Activated CD4-positive, alpha-beta T cell treated with anti-CD3 and anti-CD28 coated beads, Interleukin-10, Interleukin-2, amounts not matched to agents 100 ng/mL and 50 ng/mL, durations not matched to agents 16 hours and 8 hours (primary cell): ENCODE results near the gene RPL10A.

Experiments
- DNase-seq: peaks from one replicate; pipeline ENCODE4 v3.0.0-alpha.2; 2020

The RPL10A gene

DNA sequence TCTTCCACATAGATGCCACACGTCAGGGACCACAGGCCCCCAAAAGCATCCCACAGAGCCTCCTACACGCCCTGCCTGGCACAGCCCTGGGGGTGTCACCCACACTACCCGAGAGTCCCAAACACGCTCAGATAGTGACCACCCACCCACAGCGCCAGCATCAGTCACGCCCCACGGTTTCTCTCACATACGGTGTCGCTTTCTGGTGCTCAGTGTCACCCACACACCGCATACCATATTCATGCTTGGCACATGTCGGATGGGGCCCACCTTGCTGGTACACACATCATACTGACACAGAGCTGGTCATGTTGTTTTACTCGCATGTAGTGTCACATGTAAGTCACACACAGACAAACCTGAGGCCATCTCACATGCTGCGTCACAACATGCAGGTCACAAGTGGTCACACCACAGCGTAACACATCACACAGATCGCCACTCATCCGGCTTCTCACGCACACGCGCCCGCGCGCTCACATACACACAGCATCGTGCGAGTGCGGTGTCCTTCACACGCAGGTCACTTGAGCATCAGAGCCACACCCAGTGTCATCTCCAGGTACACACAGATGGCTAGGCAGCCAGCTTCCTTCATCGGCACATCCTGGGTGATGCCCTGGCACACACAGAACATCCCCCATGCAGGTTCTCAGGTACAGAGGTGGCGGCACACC, 25.2 kb downstream of the RPL10A start:
- DNase-seq, result no peak

DNA sequence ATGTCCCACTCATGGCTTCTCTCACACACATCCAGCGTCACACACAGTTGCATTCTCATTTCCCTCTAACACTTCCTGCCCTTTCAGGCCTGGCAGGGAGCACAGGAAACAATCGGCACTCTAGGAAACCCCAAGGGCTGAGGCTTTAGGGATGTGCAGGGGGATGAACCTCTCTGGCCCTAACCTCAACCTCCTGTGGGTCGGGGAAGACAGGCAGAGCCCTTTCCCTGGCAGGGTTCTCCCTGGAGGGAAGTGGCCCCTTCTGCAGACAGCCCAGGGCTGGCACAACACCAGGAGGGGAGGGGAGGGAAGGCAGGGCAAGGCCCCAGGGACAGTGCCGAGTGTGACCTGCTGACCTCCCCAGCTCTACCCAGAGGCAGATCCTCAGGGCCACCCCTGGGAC, 26.0 kb downstream of the RPL10A start:
- no peak for DNase-seq

GRCh38 chr6:35495258-35496035, 27.2 kb downstream of the RPL10A start:
- DNase-seq, result no peak

GRCh38 chr6:35496036-35496840, 28.0 kb downstream of the RPL10A start:
- DNase-seq, result no peak

DNA sequence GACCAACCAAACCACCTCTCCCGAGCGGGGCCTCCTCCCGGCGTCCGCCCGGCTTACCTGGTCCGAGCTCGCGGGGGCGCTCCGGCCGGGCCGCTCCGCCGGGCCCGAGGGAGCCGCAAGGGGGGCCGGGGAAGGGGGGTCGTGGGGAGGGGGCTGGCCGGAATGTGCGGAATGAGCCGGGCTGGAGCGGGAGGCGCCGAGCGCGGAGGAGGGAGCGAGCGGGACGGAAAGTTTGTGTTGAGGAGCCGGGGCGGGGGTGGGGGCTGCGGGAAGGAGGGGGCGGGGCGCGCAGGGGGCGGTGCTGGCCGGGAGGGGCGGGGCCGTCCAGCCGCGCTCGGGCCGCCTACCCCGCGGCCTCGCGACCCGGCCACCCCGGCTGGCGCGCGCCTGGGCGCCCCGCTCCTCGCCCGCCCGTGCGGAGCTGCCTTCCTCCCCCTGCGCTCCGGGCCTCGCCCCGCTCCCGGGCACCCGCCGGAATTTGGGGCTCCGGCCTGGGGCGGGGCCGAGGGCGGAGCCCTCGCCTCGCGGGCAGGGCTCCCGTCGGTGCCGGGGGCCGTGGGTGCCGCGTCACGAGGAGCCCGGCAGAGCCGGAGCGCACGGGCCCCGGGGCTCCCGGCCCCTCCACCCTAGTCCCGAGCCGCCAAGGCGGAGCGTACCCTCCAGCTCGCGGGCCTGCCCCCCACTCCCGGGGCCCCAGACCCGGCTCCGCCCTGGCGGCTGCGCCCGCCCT, 28.8 kb downstream of the RPL10A start, which contains the start of gene TEAD3:
Gene TEAD3 (minus strand): TSS at position 239 of the 730 bp plus-strand sequence.
- DNase-seq, result peak; percentile 30

GRCh38 chr6:35497571-35498421, 29.6 kb downstream of the RPL10A start:
- peak; percentile 21 for DNase-seq

- no peak for DNase-seq
Measured at GRCh38 chr6:35498422-35499067, 30.3 kb downstream of the RPL10A start.

- DNase-seq, result no peak
Measured at GRCh38 chr6:35499372-35499771, 31.2 kb downstream of the RPL10A start.

- DNase-seq, result no peak
Measured at GRCh38 chr6:35500782-35501181, 32.6 kb downstream of the RPL10A start.

GRCh38 chr6:35501784-35502183, 33.6 kb downstream of the RPL10A start:
- DNase-seq, result no peak

DNA sequence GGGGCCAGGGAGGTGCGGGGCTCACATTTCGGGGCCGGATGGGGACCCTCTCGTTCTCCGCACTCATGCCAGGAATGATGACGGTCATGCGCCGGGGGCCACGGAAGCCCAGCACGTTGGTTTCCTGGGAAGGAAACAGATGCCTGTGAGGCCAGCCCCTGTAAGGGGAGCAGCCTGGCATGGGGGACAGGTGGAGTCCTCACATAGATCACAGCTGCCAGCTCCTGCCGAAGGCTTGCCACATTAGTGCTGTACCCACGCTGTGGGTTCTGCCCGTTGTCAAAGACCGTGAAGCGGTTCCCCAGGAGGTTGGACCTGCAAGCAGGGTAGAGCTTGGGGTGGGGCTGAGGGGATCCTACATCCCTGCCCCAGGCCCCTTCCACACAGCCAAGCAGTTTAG, 35.3 kb downstream of the RPL10A start:
- DNase-seq, result no peak

GRCh38 chr6:35505999-35506412, 37.8 kb downstream of the RPL10A start:
- no peak for DNase-seq

- DNase-seq, result no peak
Measured at GRCh38 chr6:35506536-35506935, 38.3 kb downstream of the RPL10A start.

GRCh38 chr6:35507221-35507620, 39.0 kb downstream of the RPL10A start:
- DNase-seq, result no peak

DNA sequence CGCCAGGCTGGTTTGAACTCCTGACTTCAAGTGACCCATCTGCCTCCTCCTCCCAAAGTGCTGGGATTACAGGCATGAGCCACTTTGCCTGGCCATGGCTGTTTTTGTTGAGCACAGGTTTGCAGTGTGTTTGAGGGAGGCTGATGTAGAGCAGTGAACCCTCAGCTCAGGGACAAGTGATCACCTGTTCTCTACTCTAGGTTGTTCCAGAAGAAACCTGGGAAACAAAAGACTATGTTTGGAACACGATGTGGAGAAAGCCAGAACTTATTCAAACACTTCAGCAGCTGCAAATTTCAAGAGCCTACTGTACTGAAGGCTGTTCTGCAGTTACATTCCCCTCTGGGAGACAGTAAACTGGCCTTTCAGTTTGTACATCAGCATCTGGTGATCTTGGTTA, 39.8 kb downstream of the RPL10A start:
- DNase-seq, result no peak

DNA sequence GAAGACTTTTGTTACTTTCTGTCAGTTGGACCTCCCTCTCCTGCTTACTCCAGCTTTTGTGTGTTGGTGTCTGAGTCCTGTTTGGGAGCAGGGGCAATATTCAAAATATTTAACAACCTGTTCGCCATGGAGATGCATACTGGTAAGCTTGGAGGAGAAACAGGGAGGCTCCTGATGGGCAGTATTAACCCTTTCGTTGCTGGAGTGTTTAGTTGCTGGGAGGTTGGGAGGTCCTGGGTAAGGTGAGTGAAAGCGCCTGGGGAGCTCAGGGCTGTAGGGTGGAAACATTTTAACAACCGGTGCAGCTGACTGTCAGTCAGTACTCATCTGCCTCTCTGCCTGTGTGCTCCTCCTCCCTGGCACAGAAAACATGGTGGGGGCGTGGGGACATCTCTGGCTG, 40.3 kb downstream of the RPL10A start:
- no peak for DNase-seq

- DNase-seq, result no peak
Measured at GRCh38 chr6:35510916-35511561, 42.8 kb downstream of the RPL10A start.

- DNase-seq, result no peak
Measured at GRCh38 chr6:35511562-35511941, 43.4 kb downstream of the RPL10A start.

GRCh38 chr6:35512006-35512405, 43.8 kb downstream of the RPL10A start:
- no peak for DNase-seq

DNA sequence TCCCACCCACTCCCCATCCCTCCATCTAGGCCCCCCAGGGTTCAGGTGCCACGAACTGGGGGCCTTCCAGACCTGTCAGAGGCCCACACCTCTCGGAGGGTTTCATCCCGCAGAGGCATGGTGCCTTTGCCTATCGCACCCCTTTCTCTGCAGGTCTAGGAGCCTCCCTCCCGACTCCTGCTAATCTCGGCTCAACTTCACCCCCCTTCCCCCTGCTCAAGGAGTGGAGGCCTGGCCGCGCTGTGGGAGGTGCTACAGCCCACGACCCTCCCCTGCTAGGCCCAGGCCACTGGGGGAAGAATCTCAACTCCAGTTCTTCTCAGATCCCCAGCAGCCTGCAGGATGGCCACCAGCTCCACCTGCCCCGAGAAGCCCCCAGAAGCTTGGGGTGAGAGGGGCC, 44.5 kb downstream of the RPL10A start, which contains the start of gene TULP1:
Gene TULP1 (minus strand): TSS at position 157 of the 400 bp plus-strand sequence. CDS start 38 bp downstream, at position 119.
- DNase-seq, result no peak

GRCh38 chr6:35514587-35514986, 46.4 kb downstream of the RPL10A start:
- no peak for DNase-seq
